GM19468 (cell line): Measurements from ENCODE around the gene WSCD2.

Experiments
- ATAC-seq: cut with Tn5 transposase; IDR thresholded peaks from one replicate; pipeline ENCODE4 v1.9.1; 2021; ENCODE audit warnings: mild to moderate bottlenecking, moderate library complexity, moderate number of reproducible peaks; ENCODE audit not compliant: unreplicated experiment; ENCODE audit errors: extremely low read depth

WSCD2 gene

GRCh38 chr12:108151533-108152169 is 22.6 kb downstream of the WSCD2 start:
- no peak for ATAC-seq

DNA sequence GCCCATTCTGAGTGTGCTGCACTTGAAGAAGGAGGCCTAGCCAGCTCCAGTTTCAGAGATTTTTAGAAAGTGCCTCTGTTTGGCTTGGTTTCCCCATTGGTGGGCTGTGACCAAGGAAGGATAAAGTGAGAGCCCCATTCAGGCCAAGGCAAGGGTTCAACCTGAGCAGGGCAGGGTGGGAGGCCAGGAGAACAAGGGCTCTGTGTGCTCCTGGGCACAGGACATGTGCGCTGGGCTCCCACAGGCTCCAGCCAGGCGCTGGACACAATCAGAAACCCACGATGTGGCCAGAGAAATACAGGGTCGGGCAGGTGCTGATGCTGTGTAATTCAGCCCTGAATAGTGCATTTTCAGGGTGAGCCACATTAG is 23.1 kb downstream of the WSCD2 start:
- no peak for ATAC-seq

- ATAC-seq = no peak
These were observed 27.6 kb downstream of the WSCD2 start for GRCh38 chr12:108156717-108157116.

- ATAC-seq = no peak
These were observed 28.9 kb downstream of the WSCD2 start for GRCh38 chr12:108157870-108158459.

GRCh38 chr12:108162207-108162606 is 33.1 kb downstream of the WSCD2 start:
- ATAC-seq = no peak

DNA sequence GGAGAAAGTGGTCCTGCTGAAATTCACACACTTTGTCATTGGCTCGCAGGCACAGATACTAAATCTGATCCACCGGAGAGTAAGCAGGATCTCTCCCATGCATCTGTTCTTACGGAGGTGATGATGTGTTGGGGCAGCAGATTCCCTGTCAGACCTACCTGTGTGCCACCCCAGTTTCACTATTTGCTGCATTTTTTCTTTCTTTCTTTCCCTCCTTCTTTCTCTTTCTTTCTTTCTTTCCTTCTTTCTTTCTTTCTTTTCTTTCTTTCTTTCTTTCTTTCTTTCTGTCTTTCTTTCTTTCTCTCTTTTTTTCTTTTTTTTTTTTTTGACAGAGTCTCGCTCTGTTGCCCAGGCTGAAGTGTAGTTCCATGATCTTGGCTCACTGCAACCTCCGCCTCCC is 37.4 kb downstream of the WSCD2 start:
- no peak for ATAC-seq

GRCh38 chr12:108167974-108168373 is 38.9 kb downstream of the WSCD2 start:
- ATAC-seq = no peak

- no peak for ATAC-seq
These were observed 40.6 kb downstream of the WSCD2 start for GRCh38 chr12:108169708-108170107.

- no peak for ATAC-seq
These were observed 41.1 kb downstream of the WSCD2 start for GRCh38 chr12:108170164-108170563.

- no peak for ATAC-seq
These were observed 42.9 kb downstream of the WSCD2 start for GRCh38 chr12:108172033-108172432.

GRCh38 chr12:108173160-108173559 is 44.1 kb downstream of the WSCD2 start:
- ATAC-seq = no peak

DNA sequence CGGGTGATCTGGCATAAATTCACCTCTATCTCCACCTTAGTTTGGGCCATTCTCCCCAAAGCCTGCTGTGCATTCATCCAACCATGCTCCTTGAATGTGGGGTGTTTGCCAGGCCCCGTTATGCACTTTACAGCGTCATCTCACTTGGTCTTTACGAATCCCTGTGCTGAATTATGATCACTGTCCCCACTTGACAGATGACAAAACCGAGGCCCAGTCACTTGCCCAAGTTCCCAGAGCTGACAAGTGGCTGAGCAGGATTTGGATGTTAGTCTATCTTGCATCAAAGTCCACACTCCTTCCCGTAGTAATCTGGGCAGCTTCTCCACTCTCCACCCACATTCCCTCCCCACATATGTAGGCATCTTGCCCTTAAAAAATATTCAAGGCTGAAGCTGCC is 44.8 kb downstream of the WSCD2 start:
- ATAC-seq = no peak

- ATAC-seq = no peak
These were observed 45.6 kb downstream of the WSCD2 start for GRCh38 chr12:108174641-108175040.

GRCh38 chr12:108175310-108175709 is 46.2 kb downstream of the WSCD2 start:
- ATAC-seq = no peak

GRCh38 chr12:108176292-108176691 is 47.2 kb downstream of the WSCD2 start:
- no peak for ATAC-seq

DNA sequence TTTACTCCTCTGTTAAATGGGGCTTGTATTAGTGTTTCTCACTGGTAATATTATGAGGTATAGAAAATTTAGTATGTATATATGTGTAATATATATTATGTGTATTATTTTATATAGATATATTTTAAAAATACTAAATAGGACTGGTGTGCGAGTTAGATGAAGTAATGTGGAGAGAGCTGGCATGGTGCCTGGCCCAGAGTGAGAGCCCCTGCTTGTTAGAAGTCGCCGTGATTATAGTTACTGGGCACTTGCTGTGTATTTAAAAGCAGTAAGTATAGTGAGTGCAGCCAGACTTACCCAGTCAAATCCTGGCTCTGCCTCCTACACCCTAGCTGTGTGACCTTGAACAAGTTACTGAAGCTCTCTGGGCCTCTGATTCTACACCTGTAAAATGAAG is 48.0 kb downstream of the WSCD2 start:
- ATAC-seq = no peak

DNA sequence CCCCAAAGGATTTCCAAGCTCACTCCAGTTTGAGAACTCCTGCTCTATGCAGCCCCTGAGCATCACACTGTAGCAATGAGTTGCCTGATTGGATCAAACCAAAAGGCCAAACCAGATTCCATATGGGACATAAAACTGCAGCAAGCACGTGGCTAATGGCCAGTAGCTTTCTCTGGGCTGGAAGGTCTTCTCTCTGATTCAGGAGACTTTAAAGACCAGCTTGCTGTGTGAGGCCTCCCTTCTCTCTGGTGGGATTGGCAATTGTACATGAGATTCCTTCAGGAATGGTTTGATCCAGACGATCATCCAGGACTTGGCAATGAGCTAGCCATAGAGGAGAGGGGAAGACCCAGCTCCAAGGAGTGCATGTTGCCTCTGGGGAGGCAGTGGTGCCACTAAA is 50.2 kb downstream of the WSCD2 start:
- ATAC-seq = no peak

GRCh38 chr12:108180255-108181094 is 51.4 kb downstream of the WSCD2 start:
- no peak for ATAC-seq

GRCh38 chr12:108181095-108181454 is 52.0 kb downstream of the WSCD2 start:
- no peak for ATAC-seq

GRCh38 chr12:108182096-108182495 is 53.0 kb downstream of the WSCD2 start:
- ATAC-seq = no peak

DNA sequence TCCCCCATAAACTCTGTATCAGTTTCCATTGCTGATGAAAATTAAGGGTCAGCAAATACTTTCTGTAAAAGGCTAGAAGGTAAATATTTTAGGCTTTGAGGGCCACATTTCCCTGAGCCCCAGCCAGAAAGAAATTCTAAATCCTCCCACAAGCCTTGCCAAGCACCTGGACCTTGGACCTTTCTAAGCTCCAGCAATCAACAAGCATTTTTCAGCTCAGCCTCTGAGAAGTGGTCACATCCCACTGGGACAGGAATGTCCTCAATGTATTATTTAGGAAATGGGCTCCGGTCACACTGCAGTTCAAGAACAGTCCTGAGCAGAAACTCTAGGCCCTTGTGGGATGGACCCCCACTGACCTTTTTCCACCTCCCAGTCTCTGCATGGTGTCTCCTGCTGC is 55.9 kb downstream of the WSCD2 start:
- ATAC-seq = no peak

DNA sequence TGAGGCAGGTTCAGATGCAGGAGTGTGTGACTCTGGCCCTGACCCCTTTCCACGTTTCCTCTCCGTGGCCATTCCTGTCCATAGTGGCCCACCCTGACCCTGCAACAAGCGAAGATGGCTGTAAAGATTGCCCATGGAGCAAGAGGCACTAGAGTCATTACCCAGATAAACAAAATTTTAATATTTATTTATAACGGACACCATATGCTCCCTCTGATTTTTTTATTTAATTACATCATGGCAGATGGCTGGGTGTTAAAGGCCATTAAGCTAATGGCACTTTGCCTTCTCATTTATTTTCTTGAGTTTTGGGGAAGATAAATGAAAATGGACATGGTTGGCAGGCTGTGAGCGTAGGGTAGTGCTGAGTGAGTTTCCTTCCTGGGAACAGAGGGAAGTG is 58.7 kb downstream of the WSCD2 start:
- ATAC-seq = no peak
